T-helper 9 cell (primary cell): ENCODE measurements around the gene JAKMIP2.
"Not testable (repeated sequence)": the region's sequence is repeated elsewhere in the genome, so short reads cannot be mapped to it uniquely, and the experiment has no call there.

Source experiments
- DNase-seq: peaks from one replicate; pipeline ENCODE4 v3.0.0-alpha.2; 2020
- total RNA-seq, 2 donors: gene quantifications; one replicate each; lab custom pipeline; 2026; lab: John Stamatoyannopoulos, UW

JAKMIP2 gene
- 2.9 to 14.7 reads per million in 2 donors for total RNA-seq

- peak; percentile 32 for DNase-seq
These were observed at the start of gene JAKMIP2 for GRCh38 chr5:147782110-147783028. TSS of gene JAKMIP2 (minus strand) at chr5:147782728. CDS start at chr5:147671806, 110,922 bp downstream.

GRCh38 chr5:147831465-147831864, 48.9 kb upstream of the JAKMIP2 start, which contains the start of gene SPINK1:
TSS of gene SPINK1 (minus strand) at chr5:147831671. CDS start at chr5:147831577, 94 bp downstream.
- DNase-seq: no peak

GRCh38 chr5:147830035-147830434, 47.5 kb upstream of the JAKMIP2 start:
- no peak for DNase-seq

- DNase-seq: not testable (repeated sequence)
These were observed 44.5 kb upstream of the JAKMIP2 start for GRCh38 chr5:147827017-147827416.

DNA sequence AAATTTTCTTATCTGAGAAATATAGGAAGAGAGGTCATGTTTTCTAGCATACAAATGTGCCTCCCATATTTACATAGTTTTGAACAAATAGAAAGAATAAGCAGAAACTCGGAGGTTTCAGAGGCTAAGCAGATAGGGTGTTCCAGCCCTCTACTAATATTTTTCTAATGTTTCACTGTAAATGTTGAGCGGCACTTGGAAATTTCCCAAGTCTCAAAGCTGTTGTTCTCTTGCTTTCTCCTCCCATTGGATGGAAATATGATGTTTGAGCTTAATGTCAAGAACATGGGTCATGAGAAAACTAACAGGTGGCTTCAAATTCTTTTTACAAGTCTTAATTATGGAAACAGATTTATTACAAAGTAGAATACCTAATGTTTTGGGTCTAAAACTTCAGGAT, 43.8 kb upstream of the JAKMIP2 start:
- no peak for DNase-seq

- DNase-seq: peak; percentile 1
These were observed 40.4 kb upstream of the JAKMIP2 start for GRCh38 chr5:147822686-147823491.

GRCh38 chr5:147822222-147822621, 39.7 kb upstream of the JAKMIP2 start:
- DNase-seq: not testable (repeated sequence)

DNA sequence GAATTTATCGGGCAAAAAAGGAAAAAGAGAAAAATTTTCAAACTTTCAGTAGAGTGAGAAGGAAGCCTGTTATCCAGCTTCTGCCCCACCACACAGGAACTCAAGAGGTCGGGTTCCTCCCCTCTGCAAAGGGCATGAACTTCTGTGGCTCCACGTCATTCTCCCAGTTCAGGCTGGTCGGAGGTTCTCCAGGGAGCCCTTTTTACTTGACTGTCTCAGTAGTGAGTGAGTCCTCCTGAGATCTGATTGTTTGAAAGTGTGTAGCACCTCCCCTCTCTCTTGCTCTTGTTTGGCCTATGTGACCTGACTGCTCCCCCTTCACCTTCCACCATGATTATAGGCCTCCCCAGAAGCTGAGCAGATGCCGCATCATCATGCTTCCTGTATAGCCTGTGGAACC, 39.2 kb upstream of the JAKMIP2 start:
- DNase-seq: no peak

GRCh38 chr5:147819261-147819770, 36.8 kb upstream of the JAKMIP2 start:
- no peak for DNase-seq

DNA sequence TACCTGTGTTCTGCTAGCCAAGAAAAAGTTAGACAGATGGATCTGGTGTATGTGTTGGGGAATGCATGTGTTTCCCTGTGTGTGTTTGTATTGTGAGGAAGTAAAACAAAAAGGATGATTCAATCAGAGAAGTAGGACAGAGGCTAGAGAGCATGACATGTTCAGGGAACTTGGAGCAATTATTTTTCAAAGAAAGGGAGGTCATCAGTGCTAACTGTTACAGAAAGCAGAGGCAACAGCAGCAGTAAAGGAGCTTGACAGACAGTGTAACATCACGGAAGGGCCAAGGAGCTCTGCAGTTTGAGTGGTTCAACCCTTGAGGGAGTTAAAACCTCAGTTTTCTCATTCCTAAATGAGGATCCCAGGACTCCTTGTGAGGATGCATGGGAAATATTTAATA, 35.8 kb upstream of the JAKMIP2 start:
- no peak for DNase-seq

DNA sequence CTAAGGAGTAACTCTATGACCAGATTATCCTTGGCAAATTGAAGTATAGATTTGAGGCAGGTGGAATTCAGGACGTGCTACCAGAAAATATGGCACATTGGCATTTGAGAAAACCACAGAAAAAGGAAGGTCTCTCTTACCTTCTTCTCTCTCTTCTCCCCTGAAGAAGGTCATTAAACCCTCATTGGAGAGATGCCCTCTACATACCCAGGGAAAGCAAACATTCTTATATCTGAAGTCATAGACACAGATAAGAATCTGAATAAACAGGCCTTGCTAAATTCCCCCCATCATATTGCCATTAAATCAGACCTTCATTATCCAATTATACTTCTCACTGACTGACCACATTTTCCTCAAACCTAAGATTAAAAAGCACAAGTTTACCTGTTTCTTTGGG, 31.2 kb upstream of the JAKMIP2 start:
- no peak for DNase-seq

GRCh38 chr5:147809830-147810666, 27.5 kb upstream of the JAKMIP2 start:
- no peak for DNase-seq

DNA sequence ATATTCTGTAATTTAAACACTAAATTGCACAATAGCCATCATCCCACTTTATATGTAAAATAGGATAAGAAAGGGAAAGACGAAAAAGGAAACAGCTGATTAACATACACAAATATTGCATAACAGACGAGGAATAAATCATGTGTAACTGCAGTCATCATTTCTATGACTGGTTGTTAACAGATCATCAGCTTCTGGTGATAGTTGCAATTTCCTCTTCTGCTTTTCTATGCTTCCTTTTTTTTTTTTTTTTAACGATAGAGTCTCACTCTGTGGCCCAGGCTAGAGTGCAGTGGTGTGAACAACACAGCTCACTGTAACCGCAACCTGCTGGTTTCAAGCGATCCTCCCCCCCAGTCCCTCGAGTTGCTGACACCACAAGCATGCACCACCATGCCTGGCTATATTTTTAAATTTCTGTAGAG, 22.5 kb upstream of the JAKMIP2 start:
- DNase-seq: no peak

GRCh38 chr5:147804334-147804733, 21.8 kb upstream of the JAKMIP2 start:
- no peak for DNase-seq

GRCh38 chr5:147803926-147804325, 21.4 kb upstream of the JAKMIP2 start:
- no peak for DNase-seq

- not testable (repeated sequence) for DNase-seq
These were observed 20.6 kb upstream of the JAKMIP2 start for GRCh38 chr5:147803161-147803560.

- no peak for DNase-seq
These were observed 18.9 kb upstream of the JAKMIP2 start for GRCh38 chr5:147801461-147801860.

GRCh38 chr5:147800491-147800890, 18.0 kb upstream of the JAKMIP2 start:
- DNase-seq: no peak

- no peak for DNase-seq
These were observed 14.2 kb upstream of the JAKMIP2 start for GRCh38 chr5:147796556-147797308.

GRCh38 chr5:147791181-147791580, 8.7 kb upstream of the JAKMIP2 start:
- DNase-seq: no peak

DNA sequence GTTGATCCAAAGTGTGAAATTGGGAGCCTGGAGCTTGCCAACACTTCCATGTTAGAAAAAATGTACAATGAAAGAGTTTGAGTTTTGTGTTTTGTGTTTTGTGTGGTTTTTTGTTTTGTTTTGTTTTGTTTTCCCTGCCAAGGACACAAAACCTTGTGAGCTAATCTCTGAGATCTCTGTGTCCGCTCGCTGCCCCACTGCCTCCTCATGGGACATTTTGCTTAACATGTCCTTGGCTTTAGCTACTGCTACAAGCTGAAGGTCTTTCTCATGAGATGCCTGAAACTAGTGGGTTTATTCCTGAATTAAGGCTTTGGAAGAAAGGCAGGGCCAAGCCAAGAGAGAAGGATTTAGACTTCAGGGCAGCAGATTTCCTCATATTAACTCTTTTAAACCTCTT, 7.3 kb upstream of the JAKMIP2 start:
- no peak for DNase-seq
